ENCODE results near the gene CSTPP1. TPM values are rescaled to one million over a fixed set of nuclear protein-coding genes. Genes with fewer than 3 reads are reported as not detected.

Gene CSTPP1
- total RNA-seq, 1 donor from 2014 or later: 32.7 TPM

DNA sequence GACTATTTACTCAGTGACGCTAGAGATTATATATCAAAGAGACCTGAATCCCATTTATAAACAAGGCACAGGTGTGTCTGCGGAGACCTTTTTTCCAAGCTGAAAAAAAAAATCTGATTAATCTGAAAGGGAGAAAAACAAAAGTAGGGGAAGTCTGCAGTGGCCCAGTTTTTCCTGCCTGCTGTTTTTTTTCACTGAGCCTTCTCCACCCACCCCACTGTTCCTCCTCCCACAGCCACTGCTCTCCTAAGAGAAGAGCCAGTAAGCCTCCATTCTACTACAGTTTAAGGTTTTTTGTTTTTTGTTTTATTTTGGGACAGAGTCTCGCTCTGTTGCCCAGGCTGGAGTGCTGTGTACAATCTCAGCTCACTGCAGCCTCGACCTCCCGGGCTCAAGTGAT, 221.7 kb downstream of the CSTPP1 start:
- Histone ChIP-seq H3F3A (ENCODE audit: low read depth) (peaks cover 33% of the 10 kb centered on the region), H3K79me2 (ENCODE audit: low read depth) (no peaks in the 10 kb centered on the region), H3K36me3 (no peaks in the 10 kb centered on the region), H3K9me3 (ENCODE audit: low read depth) (no peaks in the 10 kb centered on the region), H2AFZ (replicated peaks) (no peak overlapping the region), H3K27ac (no peak overlapping the region), H3K4me1 (peaks cover 3% of the 10 kb centered on the region), H3K9ac (no peak overlapping the region), H3K27me3 (no peaks in the 10 kb centered on the region), H4K20me1 (ENCODE audit: low read depth) (peaks cover 23% of the 10 kb centered on the region), H3K4me3 (no peak overlapping the region), H3K4me2 (no peak overlapping the region)
- peaks cover 18% of the 10 kb centered on the region for H3K4me1 Mint-ChIP-seq
- H3K9me3 Mint-ChIP-seq: no peaks in the 10 kb centered on the region
- no peak for TF ChIP-seq CTCF (IDR thresholded peaks at IDR 0.05)
- no peak for TF ChIP-seq EZH2 (IDR thresholded peaks at IDR 0.05)
- TF ChIP-seq EZH2phosphoT487 (IDR thresholded peaks at IDR 0.05): no peak
- H3K27ac Mint-ChIP-seq: no peak overlapping the region
- peaks cover 5% of the 10 kb centered on the region for H3K36me3 Mint-ChIP-seq
- no peak overlapping the region for H3K4me3 Mint-ChIP-seq
- peaks cover 2% of the 10 kb centered on the region for H3K27me3 Mint-ChIP-seq (ENCODE audit: insufficient read depth, low read depth)
- no peak for DNase-seq (ENCODE audit: low spot score)

GRCh38 chr11:47160753-47161133, 224.2 kb downstream of the CSTPP1 start:
- TF ChIP-seq EZH2phosphoT487 (IDR thresholded peaks at IDR 0.05) (no peak), EZH2 (IDR thresholded peaks at IDR 0.05) (no peak), CTCF (IDR thresholded peaks at IDR 0.05) (no peak)
- H3K9me3 Mint-ChIP-seq: no peaks in the 10 kb centered on the region
- Histone ChIP-seq H3K36me3 (no peaks in the 10 kb centered on the region), H3F3A (ENCODE audit: low read depth) (peaks cover 29% of the 10 kb centered on the region), H3K4me3 (no peak overlapping the region), H4K20me1 (ENCODE audit: low read depth) (peaks cover 15% of the 10 kb centered on the region), H3K9ac (no peak overlapping the region), H2AFZ (replicated peaks) (no peak overlapping the region), H3K27me3 (no peaks in the 10 kb centered on the region), H3K79me2 (ENCODE audit: low read depth) (no peaks in the 10 kb centered on the region), H3K9me3 (ENCODE audit: low read depth) (no peaks in the 10 kb centered on the region), H3K4me2 (no peak overlapping the region), H3K4me1 (no peaks in the 10 kb centered on the region), H3K27ac (no peak overlapping the region)
- no peak overlapping the region for H3K4me3 Mint-ChIP-seq
- H3K27me3 Mint-ChIP-seq (ENCODE audit: insufficient read depth, low read depth): peaks cover 4% of the 10 kb centered on the region
- peak overlapping the region; percentile 33 for H3K27ac Mint-ChIP-seq
- DNase-seq (ENCODE audit: low spot score): no peak
- peaks cover 9% of the 10 kb centered on the region for H3K36me3 Mint-ChIP-seq
- H3K4me1 Mint-ChIP-seq: peaks cover 3% of the 10 kb centered on the region

- Histone ChIP-seq H3K9ac (no peak overlapping the region), H3K9me3 (ENCODE audit: low read depth) (no peaks in the 10 kb centered on the region), H3K4me2 (no peak overlapping the region), H3K79me2 (ENCODE audit: low read depth) (no peaks in the 10 kb centered on the region), H3K27me3 (no peaks in the 10 kb centered on the region), H3K4me3 (no peak overlapping the region), H4K20me1 (ENCODE audit: low read depth) (peaks cover 15% of the 10 kb centered on the region), H3K36me3 (no peaks in the 10 kb centered on the region), H3F3A (ENCODE audit: low read depth) (peaks cover 29% of the 10 kb centered on the region), H3K4me1 (no peaks in the 10 kb centered on the region), H2AFZ (replicated peaks) (no peak overlapping the region), H3K27ac (peak overlapping the region; percentile 18)
- TF ChIP-seq CTCF (IDR thresholded peaks at IDR 0.05): peak; percentile 66
- TF ChIP-seq EZH2 (IDR thresholded peaks at IDR 0.05): no peak
- TF ChIP-seq EZH2phosphoT487 (IDR thresholded peaks at IDR 0.05): no peak
- DNase-seq (ENCODE audit: low spot score): peak; percentile 87
- Mint-ChIP-seq H3K9me3 (no peaks in the 10 kb centered on the region), H3K4me3 (no peak overlapping the region), H3K27me3 (ENCODE audit: insufficient read depth, low read depth) (peaks cover 4% of the 10 kb centered on the region), H3K27ac (peak overlapping the region; percentile 33), H3K36me3 (peaks cover 11% of the 10 kb centered on the region), H3K4me1 (peaks cover 3% of the 10 kb centered on the region)
These were observed 224.7 kb downstream of the CSTPP1 start for GRCh38 chr11:47161134-47161854.
